ENCODE measurements around the gene VIPR1. TPM values are rescaled to one million over a fixed set of nuclear protein-coding genes. Genes with fewer than 3 reads are reported as not detected.
"Not testable (repeated sequence)": the region's sequence is repeated elsewhere in the genome, so short reads cannot be mapped to it uniquely, and the experiment has no call there.

The VIPR1 gene
- polyA plus RNA-seq, 10 donors: 0.75 to 4.5 (median 1.9) TPM

GRCh38 chr3:42575137-42575741, 72.8 kb downstream of the VIPR1 start:
- DNase-seq: no peak

- DNase-seq: no peak
Observed at GRCh38 chr3:42578054-42578453, 75.6 kb downstream of the VIPR1 start.

- DNase-seq: not testable (repeated sequence)
Observed at GRCh38 chr3:42579346-42579745, 76.9 kb downstream of the VIPR1 start.

- DNase-seq: no peak
Observed at GRCh38 chr3:42581400-42581708, 78.9 kb downstream of the VIPR1 start.

GRCh38 chr3:42581709-42582473, 79.4 kb downstream of the VIPR1 start, which contains the start of gene SEC22C:
TSS of gene SEC22C (minus strand) at chr3:42581967. CDS start at chr3:42569046, 12,921 bp downstream.
- peak; percentile 91 to 97 (median 94) for DNase-seq

- no peak for DNase-seq
Observed at GRCh38 chr3:42582474-42583070, 80.1 kb downstream of the VIPR1 start.

Other genes starting within 250 kb of the VIPR1 start
- 10 to 100 TPM in 3 of 10 donors, 1 to 10 TPM in 7; 2.9 to 19.5 (median 6.4) TPM for gene CCK, start 236.5 kb upstream of the VIPR1 start, polyA plus RNA-seq (ENCODE audit: insufficient read length in 10 of 10)
- gene LYZL4, start 92.0 kb upstream of the VIPR1 start, polyA plus RNA-seq (ENCODE audit: insufficient read length in 10 of 10): not detected
- gene SEC22C, start 79.3 kb downstream of the VIPR1 start, polyA plus RNA-seq (ENCODE audit: insufficient read length in 10 of 10): 10 to 100 TPM; 18.4 to 27.8 (median 24.4) TPM
- gene SS18L2, start 88.2 kb downstream of the VIPR1 start, polyA plus RNA-seq (ENCODE audit: insufficient read length in 10 of 10): 10 to 100 TPM; 10.5 to 19.5 (median 12.7) TPM
- gene NKTR, start 98.0 kb downstream of the VIPR1 start, polyA plus RNA-seq (ENCODE audit: insufficient read length in 10 of 10): 100 to 1,000 TPM in 4 of 10 donors, 10 to 100 TPM in 6; 39.3 to 141 (median 64.6) TPM
- gene ZBTB47, start 151.1 kb downstream of the VIPR1 start, polyA plus RNA-seq (ENCODE audit: insufficient read length in 10 of 10): 10 to 100 TPM; 26.3 to 37.7 (median 28.4) TPM
- 100 to 1,000 TPM in 7 of 10 donors, 10 to 100 TPM in 3; 69.8 to 138 (median 122) TPM for gene KLHL40, start 182.9 kb downstream of the VIPR1 start, polyA plus RNA-seq (ENCODE audit: insufficient read length in 10 of 10)
- gene HHATL, start 200.2 kb downstream of the VIPR1 start, polyA plus RNA-seq (ENCODE audit: insufficient read length in 10 of 10): 10 to 100 TPM; 20.7 to 85.0 (median 48.6) TPM

Measured in muscle of back (tissue), 11 donors.